ENCODE results near the gene NEK6.

NEK6 gene

DNA sequence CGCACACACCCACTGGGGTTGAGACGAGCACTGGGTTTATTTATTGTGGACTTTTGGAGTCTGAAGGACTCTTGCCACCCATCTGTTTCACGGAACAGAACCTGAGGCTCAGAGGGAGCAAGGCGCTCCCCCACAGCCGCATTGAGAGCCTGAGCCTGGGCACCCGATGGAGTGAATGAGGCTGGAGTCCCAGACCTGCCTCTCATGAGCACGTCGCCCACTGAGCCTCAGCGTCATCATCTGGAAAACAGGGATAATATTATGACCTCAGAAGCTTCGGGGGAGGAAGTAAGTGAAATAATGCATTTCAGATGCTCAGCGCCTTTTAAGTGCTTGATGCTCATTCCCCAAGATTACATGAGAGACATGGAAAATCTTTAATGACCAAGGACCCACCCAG lies 5.5 kb downstream of the NEK6 start:
- H3K4me2 ChIP-seq (ENCODE audit: low read length): peak overlapping the region; percentile 82
- H3K27me3 ChIP-seq (ENCODE audit: control insufficient read depth, low read length): peaks cover 49% of the 10 kb centered on the region
- H3K79me2 ChIP-seq (ENCODE audit: control insufficient read depth, low read length): peaks cover 77% of the 10 kb centered on the region
- peak overlapping the region; percentile 77; the same call in 1 of the 2 replicates for H3K27ac ChIP-seq (ENCODE audit: low read depth, low read length)
- H3K4me3 ChIP-seq (ENCODE audit: low read length): peak overlapping the region; percentile 52
- H3K9me3 ChIP-seq (ENCODE audit: control insufficient read depth, insufficient read depth, low read length): no peaks in the 10 kb centered on the region
- TF ChIP-seq, protein P1, sequence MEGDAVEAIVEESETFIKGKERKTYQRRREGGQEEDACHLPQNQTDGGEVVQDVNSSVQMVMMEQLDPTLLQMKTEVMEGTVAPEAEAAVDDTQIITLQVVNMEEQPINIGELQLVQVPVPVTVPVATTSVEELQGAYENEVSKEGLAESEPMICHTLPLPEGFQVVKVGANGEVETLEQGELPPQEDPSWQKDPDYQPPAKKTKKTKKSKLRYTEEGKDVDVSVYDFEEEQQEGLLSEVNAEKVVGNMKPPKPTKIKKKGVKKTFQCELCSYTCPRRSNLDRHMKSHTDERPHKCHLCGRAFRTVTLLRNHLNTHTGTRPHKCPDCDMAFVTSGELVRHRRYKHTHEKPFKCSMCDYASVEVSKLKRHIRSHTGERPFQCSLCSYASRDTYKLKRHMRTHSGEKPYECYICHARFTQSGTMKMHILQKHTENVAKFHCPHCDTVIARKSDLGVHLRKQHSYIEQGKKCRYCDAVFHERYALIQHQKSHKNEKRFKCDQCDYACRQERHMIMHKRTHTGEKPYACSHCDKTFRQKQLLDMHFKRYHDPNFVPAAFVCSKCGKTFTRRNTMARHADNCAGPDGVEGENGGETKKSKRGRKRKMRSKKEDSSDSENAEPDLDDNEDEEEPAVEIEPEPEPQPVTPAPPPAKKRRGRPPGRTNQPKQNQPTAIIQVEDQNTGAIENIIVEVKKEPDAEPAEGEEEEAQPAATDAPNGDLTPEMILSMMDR (IDR thresholded peaks at IDR 0.05; ENCODE audit: low read depth, low read length, poor library complexity, severe bottlenecking): no peak
- TF ChIP-seq EZH2phosphoT487 (IDR thresholded peaks at IDR 0.05; ENCODE audit: borderline replicate concordance, low read length): no peak
- H4K20me1 ChIP-seq (ENCODE audit: control insufficient read depth, insufficient read depth, low read depth, low read length): 0 out of 2 replicates have a peak, but pooled peaks cover 8% of the 10 kb centered on the region
- H3F3A ChIP-seq (ENCODE audit: control insufficient read depth, insufficient read depth): peaks cover 15% of the 10 kb centered on the region
- peaks cover 98% of the 10 kb centered on the region for H3K4me1 ChIP-seq (ENCODE audit: control insufficient read depth, low read length)
- H3K9me2 ChIP-seq (replicated peaks; ENCODE audit: control insufficient read depth, low read length): no peaks in the 10 kb centered on the region
- no peaks in the 10 kb centered on the region; the same call in 1 of the 2 replicates for H3K36me3 ChIP-seq (ENCODE audit: control insufficient read depth, low read length)

DNA sequence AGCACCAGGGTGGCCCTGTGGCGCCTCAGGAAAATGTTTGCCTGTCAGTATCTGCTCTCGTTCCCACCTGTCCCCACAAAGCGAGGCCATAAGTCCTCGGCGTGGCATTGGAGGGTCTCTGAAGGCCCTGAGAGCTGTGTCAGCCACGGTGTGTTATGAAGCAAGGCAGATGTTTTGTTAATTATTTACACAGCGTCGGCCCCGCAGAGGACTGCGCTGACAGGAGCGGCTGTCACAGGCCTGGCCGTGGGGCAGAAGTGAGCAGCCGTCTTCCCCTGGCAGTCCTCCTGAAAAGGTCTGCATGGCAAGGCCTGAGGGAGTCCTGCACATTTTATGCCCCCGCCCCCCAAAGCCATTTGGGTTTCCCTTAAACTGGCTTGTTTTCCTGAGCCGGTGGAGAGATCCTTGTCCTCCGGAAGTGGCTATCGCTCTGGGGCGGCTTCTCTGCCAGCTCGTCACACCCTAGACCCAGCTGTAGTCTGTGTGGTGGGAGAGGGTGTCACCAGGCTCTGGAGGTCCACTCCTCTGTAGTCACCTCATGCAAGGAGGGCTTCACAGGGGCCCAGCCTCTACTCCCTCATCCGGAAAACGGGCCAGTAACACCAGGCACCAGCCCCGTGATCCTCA lies 6.2 kb downstream of the NEK6 start:
- H3K9me2 ChIP-seq (replicated peaks; ENCODE audit: control insufficient read depth, low read length): no peaks in the 10 kb centered on the region
- H3K4me2 ChIP-seq (ENCODE audit: low read length): peak overlapping the region; percentile 82
- peaks cover 94% of the 10 kb centered on the region for H3K4me1 ChIP-seq (ENCODE audit: control insufficient read depth, low read length)
- peak overlapping the region; percentile 52 for H3K4me3 ChIP-seq (ENCODE audit: low read length)
- peak overlapping the region; percentile 77 for H3K27ac ChIP-seq (ENCODE audit: low read depth, low read length)
- H3K27me3 ChIP-seq (ENCODE audit: control insufficient read depth, low read length): peaks cover 42% of the 10 kb centered on the region
- 0 out of 2 replicates have a peak, but pooled peaks cover 8% of the 10 kb centered on the region for H4K20me1 ChIP-seq (ENCODE audit: control insufficient read depth, insufficient read depth, low read depth, low read length)
- H3K9me3 ChIP-seq (ENCODE audit: control insufficient read depth, insufficient read depth, low read length): no peaks in the 10 kb centered on the region
- no peaks in the 10 kb centered on the region; the same call in 1 of the 2 replicates for H3K36me3 ChIP-seq (ENCODE audit: control insufficient read depth, low read length)
- H3F3A ChIP-seq (ENCODE audit: control insufficient read depth, insufficient read depth): peaks cover 14% of the 10 kb centered on the region
- H3K79me2 ChIP-seq (ENCODE audit: control insufficient read depth, low read length): peaks cover 76% of the 10 kb centered on the region
- TF ChIP-seq EZH2phosphoT487 (IDR thresholded peaks at IDR 0.05; ENCODE audit: borderline replicate concordance, low read length): no peak
- TF ChIP-seq, protein P1 (IDR thresholded peaks at IDR 0.05; ENCODE audit: low read depth, low read length, poor library complexity, severe bottlenecking): no peak

DNA sequence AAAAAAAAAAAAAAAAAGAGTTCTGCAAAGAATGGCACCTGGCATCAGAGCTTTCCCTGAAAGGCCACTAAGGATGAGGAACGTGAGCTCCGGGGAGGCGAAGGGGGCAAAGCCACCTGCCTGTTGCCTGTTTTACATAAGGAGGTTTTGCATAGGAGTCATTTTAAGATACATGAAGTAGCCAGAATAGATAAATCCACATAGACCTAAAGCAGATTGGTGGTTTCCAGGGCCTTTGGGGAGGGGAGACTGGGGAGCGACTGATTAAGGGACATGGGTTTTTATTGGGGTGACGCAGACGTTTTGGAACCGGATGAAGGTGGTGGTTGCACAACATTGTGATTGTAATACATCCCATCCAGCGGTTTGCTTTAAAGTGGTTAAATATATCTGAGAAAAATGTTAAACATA lies 7.1 kb downstream of the NEK6 start:
- TF ChIP-seq, protein P1 (IDR thresholded peaks at IDR 0.05; ENCODE audit: low read depth, low read length, poor library complexity, severe bottlenecking): peak; percentile 11
- no peak for TF ChIP-seq EZH2phosphoT487 (IDR thresholded peaks at IDR 0.05; ENCODE audit: borderline replicate concordance, low read length)
- H3K36me3 ChIP-seq (ENCODE audit: control insufficient read depth, low read length): no peaks in the 10 kb centered on the region; the same call in 1 of the 2 replicates
- H3K4me3 ChIP-seq (ENCODE audit: low read length): peak overlapping the region; percentile 52
- H3F3A ChIP-seq (ENCODE audit: control insufficient read depth, insufficient read depth): peaks cover 11% of the 10 kb centered on the region
- no peaks in the 10 kb centered on the region for H3K9me3 ChIP-seq (ENCODE audit: control insufficient read depth, insufficient read depth, low read length)
- peak overlapping the region; percentile 77 for H3K27ac ChIP-seq (ENCODE audit: low read depth, low read length)
- H3K79me2 ChIP-seq (ENCODE audit: control insufficient read depth, low read length): peaks cover 72% of the 10 kb centered on the region
- H3K9me2 ChIP-seq (replicated peaks; ENCODE audit: control insufficient read depth, low read length): no peaks in the 10 kb centered on the region
- H4K20me1 ChIP-seq (ENCODE audit: control insufficient read depth, insufficient read depth, low read depth, low read length): peaks cover 6% of the 10 kb centered on the region; the same call in 1 of the 2 replicates
- H3K4me1 ChIP-seq (ENCODE audit: control insufficient read depth, low read length): peaks cover 88% of the 10 kb centered on the region
- H3K4me2 ChIP-seq (ENCODE audit: low read length): peak overlapping the region; percentile 82
- H3K27me3 ChIP-seq (ENCODE audit: control insufficient read depth, low read length): peaks cover 32% of the 10 kb centered on the region
